WTC11 (cell line): ENCODE measurements around the gene SPDYC. TPM values are rescaled to one million over a fixed set of nuclear protein-coding genes. Genes with fewer than 3 reads are reported as not detected.

Source experiments
- ATAC-seq: fragments of 200-7000 bp; cut with Tn5 transposase; 2 replicates; pipeline ENCODE4 v1.10.0; 2021; ENCODE audit warnings: mild to moderate bottlenecking, moderate library complexity
- CTCF ChIA-PET: fragments of 300-600 bp; sonication (Branson Sonifier 250); formaldehyde crosslinking; loops from one replicate; lab custom pipeline; 2021; ENCODE audit warnings: antibody characterized with exemption; lab: Charles Lee
- POLR2A ChIA-PET: fragments of 350-600 bp; sonication (Branson Sonifier 250); formaldehyde crosslinking; loops from one replicate; lab custom pipeline; 2021; ENCODE audit warnings: antibody characterized with exemption; lab: Charles Lee
- DNase-seq: peaks from one replicate; pipeline ENCODE4 v3.0.0; 2021; ENCODE audit warnings: low spot score
- H3K27ac Mint-ChIP-seq: 2 replicates; pipeline ENCODE4 v1.8.0; 2021; ENCODE audit warnings: mixed read lengths
- H3K27me3 Mint-ChIP-seq: 2 replicates; pipeline ENCODE4 v1.8.0; 2021; ENCODE audit warnings: low read depth, mild to moderate bottlenecking, moderate library complexity, mixed read lengths
- H3K36me3 Mint-ChIP-seq: 2 replicates; pipeline ENCODE4 v1.8.0; 2021; ENCODE audit warnings: mixed read lengths
- H3K4me1 Mint-ChIP-seq: 2 replicates; pipeline ENCODE4 v1.8.0; 2022; ENCODE audit warnings: mixed read lengths
- H3K4me3 Mint-ChIP-seq: 2 replicates; pipeline ENCODE4 v1.8.0; 2021; ENCODE audit warnings: mild to moderate bottlenecking, moderate library complexity, mixed read lengths
- H3K9me3 Mint-ChIP-seq: 2 replicates; pipeline ENCODE4 v1.8.0; 2021; ENCODE audit warnings: mixed read lengths
- ATF2 ChIP-seq: sonication (generic); formaldehyde crosslinking; IDR thresholded peaks from 2 replicates; pipeline ENCODE4 v1.8.1; 2022; ENCODE audit warnings: low read depth, missing genetic modification reagents, borderline replicate concordance
- CDX4 ChIP-seq: fragments of 250-450 bp; sonication (Bioruptor Pico); IDR thresholded peaks from 2 replicates; pipeline ENCODE4 v1.9.0; 2021; ENCODE audit warnings: moderate library complexity, mild to moderate bottlenecking, inconsistent platforms, borderline replicate concordance
- CTCF ChIP-seq: fragments of 200-600 bp; IDR thresholded peaks from 2 replicates; pipeline ENCODE4 v1.8.0; 2022; ENCODE audit warnings: antibody characterized with exemption
- E2F1 ChIP-seq: sonication (generic); formaldehyde crosslinking; IDR thresholded peaks from 2 replicates; pipeline ENCODE4 v1.8.0; 2022; ENCODE audit warnings: mild to moderate bottlenecking, missing genetic modification reagents
- ELF4 ChIP-seq: sonication (generic); formaldehyde crosslinking; IDR thresholded peaks from 2 replicates; pipeline ENCODE4 v1.8.1; 2022; ENCODE audit warnings: low read depth, mild to moderate bottlenecking, moderate library complexity, missing genetic modification reagents
- ETV6 ChIP-seq: sonication (generic); formaldehyde crosslinking; IDR thresholded peaks from 2 replicates; pipeline ENCODE4 v1.8.1; 2022; ENCODE audit warnings: mild to moderate bottlenecking, missing genetic modification reagents
- JUN ChIP-seq: sonication (generic); formaldehyde crosslinking; IDR thresholded peaks from 2 replicates; pipeline ENCODE4 v1.8.0; 2023; ENCODE audit warnings: mild to moderate bottlenecking, missing genetic modification reagents
- NFYB ChIP-seq: sonication (generic); formaldehyde crosslinking; conservative IDR thresholded peaks from 2 replicates; pipeline ENCODE4 v1.8.0; 2022; ENCODE audit warnings: low read depth, missing genetic modification reagents
- PREB ChIP-seq: sonication (generic); formaldehyde crosslinking; IDR thresholded peaks from 2 replicates; pipeline ENCODE4 v1.8.1; 2022; ENCODE audit warnings: mild to moderate bottlenecking, missing genetic modification reagents, moderate library complexity, borderline replicate concordance
- PRRX2 ChIP-seq: fragments of 250-450 bp; sonication (Bioruptor Pico); IDR thresholded peaks from 2 replicates; pipeline ENCODE4 v1.8.0; 2021; ENCODE audit warnings: mild to moderate bottlenecking
- USF2 ChIP-seq: sonication (generic); formaldehyde crosslinking; IDR thresholded peaks from 2 replicates; pipeline ENCODE4 v1.8.1; 2023; ENCODE audit warnings: mild to moderate bottlenecking, missing genetic modification reagents, moderate library complexity
- ZBTB43 ChIP-seq: sonication (generic); formaldehyde crosslinking; IDR thresholded peaks from 2 replicates; pipeline ENCODE4 v1.8.1; 2023; ENCODE audit warnings: mild to moderate bottlenecking, missing genetic modification reagents
- ZNF219 ChIP-seq: sonication (generic); formaldehyde crosslinking; IDR thresholded peaks from 2 replicates; pipeline ENCODE4 v1.8.0; 2023; ENCODE audit warnings: missing genetic modification reagents, mild to moderate bottlenecking, borderline replicate concordance
- ZNF281 ChIP-seq: sonication (generic); formaldehyde crosslinking; IDR thresholded peaks from 2 replicates; pipeline ENCODE4 v1.8.0; 2023; ENCODE audit warnings: mild to moderate bottlenecking, missing genetic modification reagents
- ZNF425 ChIP-seq: fragments of 250-450 bp; sonication (Bioruptor Pico); conservative IDR thresholded peaks from 2 replicates; pipeline ENCODE4 v1.9.0; 2021; ENCODE audit warnings: mild to moderate bottlenecking
- ZNF671 ChIP-seq: fragments of 250-450 bp; sonication (Bioruptor Pico); IDR thresholded peaks from 2 replicates; pipeline ENCODE4 v1.8.0; 2021; ENCODE audit warnings: mild to moderate bottlenecking
- ZSCAN18 ChIP-seq: fragments of 250-450 bp; sonication (Bioruptor Pico); IDR thresholded peaks from 2 replicates; pipeline ENCODE4 v2.1.2; 2022; ENCODE audit warnings: mild to moderate bottlenecking, moderate library complexity
- total RNA-seq: library from RNA; stranded (reverse); gene quantifications from 3 replicates; pipeline ENCODE4 v1.2.3, GENCODE V29; 2021

SPDYC gene
- total RNA-seq, 1 experiment from 2014 or later, result 0.35 TPM

GRCh38 chr11:65127473-65128181 lies 42.4 kb upstream of the SPDYC start (continued):
- no peak for TF ChIP-seq ZNF281 (CRISPR knock-in tag)

GRCh38 chr11:65128182-65129145 lies 41.6 kb upstream of the SPDYC start:
- H3K4me3 Mint-ChIP-seq, result no peak overlapping the region
- ChIA-PET CTCF (interaction anchor here (0.5 to 1.5 kb wide), 5 partner anchors 18 to 203 kb away, joined by 3 to 4 read pairs (median 4); no protein-coding TSS in a partner anchor), POLR2A (no interaction called here)
- ATAC-seq (no peak), DNase-seq (no peak)
- H3K4me1 Mint-ChIP-seq, result peaks cover 9% of the 10 kb centered on the region
- H3K27me3 Mint-ChIP-seq, result no peaks in the 10 kb centered on the region
- H3K36me3 Mint-ChIP-seq, result peaks cover 37% of the 10 kb centered on the region
- no peaks in the 10 kb centered on the region for H3K9me3 Mint-ChIP-seq
- no peak overlapping the region for H3K27ac Mint-ChIP-seq
- TF ChIP-seq ZBTB43 (CRISPR knock-in tag), result no peak
- TF ChIP-seq ZNF425 (CRISPR knock-in tag), result no peak
- no peak for TF ChIP-seq ETV6 (CRISPR knock-in tag)
- no peak for TF ChIP-seq USF2 (CRISPR knock-in tag)
- no peak for TF ChIP-seq ZNF671 (CRISPR knock-in tag)
- TF ChIP-seq ZNF219, result no peak
- TF ChIP-seq PRRX2 (CRISPR knock-in tag), result no peak
- no peak for TF ChIP-seq JUN
- TF ChIP-seq ZSCAN18 (CRISPR knock-in tag), result no peak
- no peak for TF ChIP-seq ATF2 (CRISPR knock-in tag)
- TF ChIP-seq CTCF, result no peak
- no peak for TF ChIP-seq CDX4 (CRISPR knock-in tag)
- TF ChIP-seq E2F1 (CRISPR knock-in tag), result no peak
- no peak for TF ChIP-seq ELF4
- TF ChIP-seq PREB (CRISPR knock-in tag), result no peak
- TF ChIP-seq NFYB, result no peak
